Astrocyte (in vitro differentiated cells and primary cell): Measurements from ENCODE around the gene METAP1.

Experiments
- CTCF ChIP-seq: IDR thresholded peaks from 2 replicates; pipeline ENCODE4 v1.5.1; 2011; ENCODE audit warnings: low read depth, mild to moderate bottlenecking, inconsistent platforms, low read length, moderate library complexity; ENCODE audit not compliant: insufficient read depth
- EZH2 ChIP-seq: IDR thresholded peaks from 2 replicates; pipeline ENCODE4 v1.6.1; 2012; ENCODE audit warnings: mild to moderate bottlenecking, low read length, inconsistent platforms; ENCODE audit not compliant: insufficient read depth

GRCh38 chr4:98977557-98977956, 18.0 kb upstream of the METAP1 start:
- TF ChIP-seq CTCF (no peak), EZH2 (no peak)
